Neuronal stem cell (in vitro differentiated cells): ENCODE data around the gene TMEM147.

Experiments used
- DNase-seq: peaks from one replicate; pipeline ENCODE4 v3.0.0-alpha.2; 2013; ENCODE audit warnings: low spot score
- H2AFZ ChIP-seq: one replicate; pipeline ENCODE4 v1.6.1; 2013; ENCODE audit warnings: mild to moderate bottlenecking, low read length, inconsistent platforms
- H2AK5ac ChIP-seq: 2 replicates; pipeline ENCODE4 v1.6.1; 2013; ENCODE audit warnings: low read depth, mild to moderate bottlenecking, inconsistent platforms, low read length, moderate library complexity, mixed read lengths
- H2BK120ac ChIP-seq: 2 replicates; pipeline ENCODE4 v1.6.1; 2013; ENCODE audit warnings: low read depth, mild to moderate bottlenecking, inconsistent platforms, low read length, moderate library complexity, mixed read lengths
- H2BK12ac ChIP-seq: one replicate; pipeline ENCODE4 v1.6.1; 2013; ENCODE audit warnings: low read length, inconsistent platforms
- H2BK15ac ChIP-seq: 2 replicates; pipeline ENCODE4 v1.6.1; 2013; ENCODE audit warnings: mild to moderate bottlenecking, low read length, inconsistent platforms, mixed read lengths
- H2BK5ac ChIP-seq: one replicate; pipeline ENCODE4 v1.6.1; 2013; ENCODE audit warnings: inconsistent platforms, mild to moderate bottlenecking, low read length, moderate library complexity
- H3K14ac ChIP-seq: one replicate; pipeline ENCODE4 v1.6.1; 2013; ENCODE audit warnings: low read length, inconsistent platforms
- H3K18ac ChIP-seq: 2 replicates; pipeline ENCODE4 v1.6.1; 2013; ENCODE audit warnings: low read length, inconsistent platforms
- H3K23ac ChIP-seq: 2 replicates; pipeline ENCODE4 v1.6.1; 2013; ENCODE audit warnings: low read depth, mild to moderate bottlenecking, mixed read lengths, low read length, inconsistent platforms; ENCODE audit not compliant: poor library complexity
- H3K27ac ChIP-seq: replicated peaks from 3 replicates; pipeline ENCODE4 v1.5.1; 2013; ENCODE audit warnings: low read length, inconsistent platforms
- H3K27me3 ChIP-seq, 3 experiments: 2 replicates each; pipeline ENCODE4 v1.6.1; 2013; ENCODE audit warnings: low read length in 3 of 3, mild to moderate bottlenecking in 2 of 3, inconsistent platforms in 1 of 3, low read depth in 1 of 3, mixed read lengths in 1 of 3, moderate library complexity in 1 of 3; ENCODE audit not compliant: control insufficient read depth in 3 of 3, insufficient read depth in 3 of 3
- H3K36me3 ChIP-seq, 2 donors: replicated peaks in 1 of 2; 2 replicates each; pipeline ENCODE4 v1.6.1; 2013; ENCODE audit warnings: low read length in 2 of 2; ENCODE audit not compliant: control insufficient read depth in 2 of 2, insufficient read depth in 2 of 2
- H3K4ac ChIP-seq: 2 replicates; pipeline ENCODE4 v1.6.1; 2013; ENCODE audit warnings: inconsistent platforms, mild to moderate bottlenecking, low read length, moderate library complexity
- H3K4me1 ChIP-seq, 2 donors: 1 replicate in 1 of 2; 2 replicates in 1 of 2; pipeline ENCODE4 v1.6.1; 2013; ENCODE audit warnings: low read length in 2 of 2, low read depth in 1 of 2; ENCODE audit not compliant: control insufficient read depth in 2 of 2, insufficient read depth in 1 of 2
- H3K4me2 ChIP-seq: one replicate; pipeline ENCODE4 v1.6.1; 2013; ENCODE audit warnings: mild to moderate bottlenecking, low read length, inconsistent platforms; ENCODE audit not compliant: insufficient read depth, poor library complexity, severe bottlenecking
- H3K4me3 ChIP-seq, 2 donors: 2 replicates each; pipeline ENCODE4 v1.5.1; 2013; ENCODE audit warnings: low read length in 2 of 2, mild to moderate bottlenecking in 2 of 2, inconsistent platforms in 1 of 2, moderate library complexity in 1 of 2
- H3K79me1 ChIP-seq: one replicate; pipeline ENCODE4 v1.6.1; 2013; ENCODE audit warnings: low read depth, mild to moderate bottlenecking, inconsistent platforms, low read length, moderate library complexity
- H3K9ac ChIP-seq: one replicate; pipeline ENCODE4 v1.6.1; 2013; ENCODE audit warnings: mild to moderate bottlenecking, low read depth, low read length, inconsistent platforms; ENCODE audit not compliant: poor library complexity
- H3K9me3 ChIP-seq, 2 donors: replicated peaks in 1 of 2; 2 replicates each; pipeline versions ENCODE3 to v1.6.1; 2013; ENCODE audit warnings: low read length in 2 of 2, mild to moderate bottlenecking in 2 of 2, inconsistent platforms in 1 of 2, low read depth in 1 of 2, mixed read lengths in 1 of 2, moderate library complexity in 1 of 2; ENCODE audit not compliant: control insufficient read depth in 2 of 2, insufficient read depth in 1 of 2
- H4K8ac ChIP-seq: one replicate; pipeline ENCODE4 v1.6.1; 2013; ENCODE audit warnings: low read depth, mild to moderate bottlenecking, inconsistent platforms, low read length, moderate library complexity
- H4K91ac ChIP-seq: one replicate; pipeline ENCODE4 v1.6.1; 2013; ENCODE audit warnings: low read length, low read depth, mild to moderate bottlenecking, inconsistent platforms; ENCODE audit not compliant: poor library complexity
- WGBS, 2 donors: extraction: QIAGEN DNeasy Blood & Tissue Kit; methylation state at CpG; one replicate each; pipeline ENCODE4 v1.1.7; 2013; ENCODE audit warnings: missing lambda C conversion rate in 2 of 2, mixed read lengths in 1 of 2; ENCODE audit not compliant: insufficient read length in 2 of 2, insufficient replicate concordance in 1 of 2; ENCODE audit errors: extremely low coverage in 2 of 2; 5-methylcytosine and 5-hydroxymethylcytosine counted together

The TMEM147 gene

GRCh38 chr19:35552534-35553384 is 7.3 kb downstream of the TMEM147 start:
- H3K9ac ChIP-seq = peak overlapping the region; percentile 24
- H3K4ac ChIP-seq = no peak overlapping the region
- H2BK12ac ChIP-seq = no peak overlapping the region
- H3K27me3 ChIP-seq = peaks cover 0 to 29% (median 9%) of the 10 kb centered on the region in 3 experiments
- no peaks in the 10 kb centered on the region for H3K79me1 ChIP-seq
- DNase-seq = no peak
- H3K4me1 ChIP-seq = no peaks in the 10 kb centered on the region
- no peak overlapping the region for H3K27ac ChIP-seq
- no peak overlapping the region for H4K8ac ChIP-seq
- no peak overlapping the region for H2AFZ ChIP-seq
- peaks cover 12 to 16% of the 10 kb centered on the region in 2 donors for H3K36me3 ChIP-seq
- H3K23ac ChIP-seq = peak overlapping the region; percentile 17
- peak overlapping the region; percentile 66 for H3K14ac ChIP-seq
- H3K18ac ChIP-seq = no peak overlapping the region
- no peak overlapping the region for H2BK5ac ChIP-seq
- H3K4me2 ChIP-seq = no peak overlapping the region
- no peak overlapping the region for H3K4me3 ChIP-seq
- no peak overlapping the region for H2AK5ac ChIP-seq
- WGBS, 2 donors = no CpG with 5 or more reads among the region's 13 CpGs
- peak overlapping the region; percentile 46 for H4K91ac ChIP-seq
- H2BK15ac ChIP-seq = no peak overlapping the region
- no peak overlapping the region for H2BK120ac ChIP-seq
- no peaks in the 10 kb centered on the region for H3K9me3 ChIP-seq

- no peak overlapping the region for H2BK120ac ChIP-seq
- WGBS, 2 donors = no CpG with 5 or more reads among the region's 14 CpGs
- no peak overlapping the region for H3K14ac ChIP-seq
- H3K4me3 ChIP-seq = no peak overlapping the region
- H2AFZ ChIP-seq = no peak overlapping the region
- H2BK12ac ChIP-seq = no peak overlapping the region
- no peak overlapping the region for H4K8ac ChIP-seq
- H2AK5ac ChIP-seq = no peak overlapping the region
- no peak overlapping the region for H4K91ac ChIP-seq
- no peak overlapping the region for H3K4me2 ChIP-seq
- H3K79me1 ChIP-seq = no peaks in the 10 kb centered on the region
- DNase-seq = no peak
- peak overlapping the region; percentile 17 for H3K23ac ChIP-seq
- H3K36me3 ChIP-seq = peaks cover 8% of the 10 kb centered on the region in 2 donors
- H2BK5ac ChIP-seq = no peak overlapping the region
- H3K4ac ChIP-seq = no peak overlapping the region
- no peak overlapping the region for H3K18ac ChIP-seq
- peaks cover 0 to 34% (median 12%) of the 10 kb centered on the region in 3 experiments for H3K27me3 ChIP-seq
- no peak overlapping the region for H3K27ac ChIP-seq
- peaks cover 0 to 3% of the 10 kb centered on the region in 2 donors for H3K4me1 ChIP-seq
- no peaks in the 10 kb centered on the region for H3K9me3 ChIP-seq
- H2BK15ac ChIP-seq = no peak overlapping the region
- H3K9ac ChIP-seq = peak overlapping the region; percentile 25
Observed at GRCh38 chr19:35553385-35554000, 8.1 kb downstream of the TMEM147 start.

DNA sequence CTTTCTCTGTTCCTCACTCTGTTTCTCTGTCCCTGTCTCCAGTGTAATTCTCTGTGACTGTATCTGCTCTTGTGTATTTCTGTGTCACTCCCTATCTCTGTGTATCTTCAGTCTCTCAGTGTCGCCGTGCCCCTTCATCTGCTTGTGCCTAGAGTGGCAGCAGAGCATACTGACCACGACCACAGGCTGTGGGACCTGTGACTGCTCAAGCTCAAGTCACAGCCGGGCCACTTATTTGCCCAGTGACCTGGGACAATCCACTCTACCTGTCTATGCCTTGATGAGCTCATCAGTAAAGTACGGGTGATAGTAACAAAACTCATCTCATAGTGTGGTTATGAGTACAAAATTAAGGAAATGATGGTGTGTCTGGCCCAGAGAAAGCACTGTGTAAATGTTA is 8.7 kb downstream of the TMEM147 start:
- no peak for DNase-seq

More for the DNA sequence above, 8.7 kb downstream of the TMEM147 start:
- H3K9ac ChIP-seq = peak overlapping the region; percentile 25
- no peak overlapping the region for H3K14ac ChIP-seq
- no peaks in the 10 kb centered on the region for H3K79me1 ChIP-seq
- no peak overlapping the region for H2AFZ ChIP-seq
- H3K36me3 ChIP-seq = peaks cover 7 to 8% of the 10 kb centered on the region in 2 donors
- no peak overlapping the region for H4K91ac ChIP-seq
- no peak overlapping the region for H2BK15ac ChIP-seq
- no peak overlapping the region for H3K4me3 ChIP-seq
- H3K27ac ChIP-seq = no peak overlapping the region
- no peak overlapping the region for H3K18ac ChIP-seq
- H3K23ac ChIP-seq = no peak overlapping the region
- no peak overlapping the region for H3K4me2 ChIP-seq
- H2BK5ac ChIP-seq = no peak overlapping the region
- no peak overlapping the region for H2AK5ac ChIP-seq
- H2BK12ac ChIP-seq = no peak overlapping the region
- no peak overlapping the region for H4K8ac ChIP-seq
- peaks cover 0 to 3% of the 10 kb centered on the region in 2 donors for H3K9me3 ChIP-seq
- H3K4ac ChIP-seq = no peak overlapping the region
- WGBS, 2 donors = no CpG with 5 or more reads among the region's 5 CpGs
- peaks cover 0 to 3% of the 10 kb centered on the region in 2 donors for H3K4me1 ChIP-seq
- H2BK120ac ChIP-seq = no peak overlapping the region
- H3K27me3 ChIP-seq = peaks cover 0 to 40% (median 18%) of the 10 kb centered on the region in 3 experiments
